ENCODE data around the gene HDAC8.

GRCh38 chrX:72309297-72310071 is 263.2 kb downstream of the HDAC8 start:
- TF ChIP-seq, protein P1, sequence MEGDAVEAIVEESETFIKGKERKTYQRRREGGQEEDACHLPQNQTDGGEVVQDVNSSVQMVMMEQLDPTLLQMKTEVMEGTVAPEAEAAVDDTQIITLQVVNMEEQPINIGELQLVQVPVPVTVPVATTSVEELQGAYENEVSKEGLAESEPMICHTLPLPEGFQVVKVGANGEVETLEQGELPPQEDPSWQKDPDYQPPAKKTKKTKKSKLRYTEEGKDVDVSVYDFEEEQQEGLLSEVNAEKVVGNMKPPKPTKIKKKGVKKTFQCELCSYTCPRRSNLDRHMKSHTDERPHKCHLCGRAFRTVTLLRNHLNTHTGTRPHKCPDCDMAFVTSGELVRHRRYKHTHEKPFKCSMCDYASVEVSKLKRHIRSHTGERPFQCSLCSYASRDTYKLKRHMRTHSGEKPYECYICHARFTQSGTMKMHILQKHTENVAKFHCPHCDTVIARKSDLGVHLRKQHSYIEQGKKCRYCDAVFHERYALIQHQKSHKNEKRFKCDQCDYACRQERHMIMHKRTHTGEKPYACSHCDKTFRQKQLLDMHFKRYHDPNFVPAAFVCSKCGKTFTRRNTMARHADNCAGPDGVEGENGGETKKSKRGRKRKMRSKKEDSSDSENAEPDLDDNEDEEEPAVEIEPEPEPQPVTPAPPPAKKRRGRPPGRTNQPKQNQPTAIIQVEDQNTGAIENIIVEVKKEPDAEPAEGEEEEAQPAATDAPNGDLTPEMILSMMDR (IDR thresholded peaks at IDR 0.05) = no peak
- no peak for TF ChIP-seq POLR2AphosphoS5 (IDR thresholded peaks at IDR 0.05)
- TF ChIP-seq POLR2A (IDR thresholded peaks at IDR 0.05; ENCODE audit: low read depth) = no peak
- TF ChIP-seq EP300 (IDR thresholded peaks at IDR 0.05) = no peak
